ENCODE data around the gene ROR1.

ROR1 gene

DNA sequence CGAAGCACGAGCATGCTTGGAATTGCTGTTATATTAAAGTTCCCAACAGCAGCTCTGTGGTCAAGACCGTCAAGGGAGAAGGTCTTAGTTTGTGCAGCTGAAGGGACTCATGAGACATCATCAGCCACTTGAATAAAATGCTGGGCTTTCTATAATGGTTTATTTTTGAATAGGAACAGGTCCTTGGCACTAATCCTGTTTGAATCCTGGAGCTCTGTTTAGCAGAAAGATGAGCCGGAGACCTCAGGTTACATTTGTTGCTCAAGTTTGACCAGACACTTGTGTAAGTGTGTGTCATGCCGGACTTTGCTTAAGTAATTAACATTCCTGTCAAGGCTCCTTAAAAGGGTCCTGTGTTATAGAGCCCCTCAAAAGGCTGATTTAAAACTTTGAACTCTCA, 186.5 kb downstream of the ROR1 start:
- in situ Hi-C loops (cut with MboI; ENCODE audit: low sequenced_read_pairs), result no loop called here

DNA sequence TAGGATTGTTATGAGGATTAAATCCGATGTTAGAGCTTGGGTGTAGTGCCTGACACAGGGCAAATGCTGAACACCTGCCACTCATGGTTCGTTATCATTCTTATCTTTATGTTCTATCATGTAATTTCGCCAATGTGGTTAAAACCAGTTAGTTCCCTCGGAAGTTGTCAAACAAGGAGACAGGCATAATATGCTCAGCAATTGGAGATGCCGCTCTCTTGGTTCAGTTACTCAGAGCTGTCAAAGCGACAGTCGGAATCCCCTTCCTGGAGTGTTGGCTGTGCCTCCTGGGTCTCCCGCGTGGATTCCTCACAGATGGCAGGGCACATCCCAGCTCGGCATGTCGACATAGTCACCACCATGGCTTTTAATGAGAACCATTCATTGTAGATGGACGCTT, 192.2 kb downstream of the ROR1 start:
- in situ Hi-C loops (cut with MboI; ENCODE audit: low sequenced_read_pairs), result no loop called here

DNA sequence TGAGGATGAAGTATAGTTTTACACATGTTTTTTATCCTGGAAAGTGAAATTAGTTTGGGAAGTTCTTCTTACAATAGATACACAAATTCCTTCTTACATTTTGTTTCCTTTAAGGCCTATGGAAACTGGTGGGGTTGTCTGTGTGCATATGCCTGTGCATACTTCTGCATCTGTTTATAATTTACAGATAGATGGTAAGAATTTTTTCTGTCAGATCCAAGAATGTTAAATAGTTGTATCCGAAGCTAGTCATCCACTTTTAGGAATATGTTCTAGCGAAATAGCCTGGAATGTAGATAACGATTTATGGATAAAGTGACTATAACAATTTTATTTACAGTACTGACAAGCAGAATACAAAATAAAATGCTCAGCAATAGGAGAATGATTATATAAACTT, 194.1 kb downstream of the ROR1 start:
- in situ Hi-C loops (cut with MboI; ENCODE audit: low sequenced_read_pairs), result no loop called here

DNA sequence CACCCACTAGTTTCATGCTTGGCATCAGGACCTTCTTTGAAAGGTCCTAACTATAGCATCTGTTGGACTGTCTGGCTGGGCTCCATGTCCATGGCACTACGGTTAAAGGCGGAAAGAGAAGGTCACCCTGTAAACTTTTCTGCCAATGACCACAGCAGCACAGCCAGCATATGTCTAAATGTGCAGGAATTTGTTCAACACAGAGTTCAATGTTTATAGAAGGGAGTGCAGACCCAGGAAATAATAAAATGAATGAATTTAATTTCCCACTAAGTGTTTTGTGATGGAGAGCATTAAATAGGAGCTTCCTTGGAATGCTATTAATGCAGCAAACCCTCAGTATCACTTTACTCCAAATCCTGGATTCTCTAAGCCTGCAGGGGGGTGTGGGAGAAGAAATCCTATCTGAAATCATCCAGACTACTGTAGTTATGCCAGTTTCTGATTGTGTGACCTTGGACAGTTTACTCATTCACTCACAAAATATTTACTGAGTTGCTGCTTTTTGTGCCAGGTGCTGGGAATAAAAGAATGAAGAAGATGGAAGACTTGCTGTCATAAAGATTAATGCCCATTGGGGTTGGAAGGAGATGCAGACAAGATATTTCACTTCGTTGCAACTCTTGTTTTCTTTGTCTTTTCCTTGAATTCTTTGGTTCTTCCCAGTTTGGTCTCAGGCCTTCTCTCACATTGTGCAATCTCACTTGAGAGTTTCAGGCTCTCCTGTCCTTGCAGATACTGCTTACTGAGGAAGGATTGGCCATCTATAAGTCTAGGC, 195.0 kb downstream of the ROR1 start:
- in situ Hi-C loops (cut with MboI; ENCODE audit: low sequenced_read_pairs), result no loop called here

DNA sequence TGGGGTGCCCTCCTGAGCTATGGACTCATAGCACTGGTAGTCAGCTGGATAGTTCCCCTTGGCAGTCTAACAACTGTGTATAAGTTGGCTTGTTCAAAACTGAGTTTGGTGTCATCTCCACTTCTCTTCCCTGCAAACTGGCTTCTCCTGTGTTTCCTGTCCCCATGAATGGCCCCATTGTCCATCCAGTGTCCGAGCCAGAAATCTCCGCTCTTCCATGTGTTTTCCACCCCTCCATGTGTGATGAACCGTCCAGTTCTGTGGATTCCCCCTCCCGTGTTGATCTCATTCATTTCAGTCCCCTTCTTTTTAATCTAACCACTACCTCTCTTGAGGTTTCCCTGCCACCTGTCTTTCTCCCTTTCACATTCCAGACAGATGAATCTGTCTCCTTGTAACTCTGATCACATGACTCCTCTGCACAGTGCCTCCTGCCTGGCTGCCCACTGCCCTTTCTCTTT, 195.7 kb downstream of the ROR1 start:
- in situ Hi-C loops (cut with MboI; ENCODE audit: low sequenced_read_pairs), result no loop called here

DNA sequence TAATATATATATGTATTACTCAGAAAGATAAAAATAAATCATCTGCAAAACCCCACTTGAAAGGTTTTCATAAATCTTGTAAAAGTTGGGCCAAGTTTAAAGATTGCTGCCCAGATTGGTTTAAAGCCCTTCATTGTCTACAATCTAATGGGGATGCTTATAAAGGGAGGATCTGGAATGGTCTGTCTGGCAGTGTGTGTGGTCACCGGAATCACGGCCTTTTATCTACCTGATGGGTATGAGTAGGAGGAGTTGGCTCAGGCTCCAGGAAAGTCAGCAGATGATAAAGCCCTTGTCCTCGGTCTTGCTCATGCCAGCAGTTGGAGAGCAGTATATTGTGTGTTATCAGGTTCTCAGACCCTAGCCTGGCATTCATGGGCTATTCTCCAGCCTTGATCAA, 197.7 kb downstream of the ROR1 start:
- in situ Hi-C loops (cut with MboI; ENCODE audit: low sequenced_read_pairs), result no loop called here

DNA sequence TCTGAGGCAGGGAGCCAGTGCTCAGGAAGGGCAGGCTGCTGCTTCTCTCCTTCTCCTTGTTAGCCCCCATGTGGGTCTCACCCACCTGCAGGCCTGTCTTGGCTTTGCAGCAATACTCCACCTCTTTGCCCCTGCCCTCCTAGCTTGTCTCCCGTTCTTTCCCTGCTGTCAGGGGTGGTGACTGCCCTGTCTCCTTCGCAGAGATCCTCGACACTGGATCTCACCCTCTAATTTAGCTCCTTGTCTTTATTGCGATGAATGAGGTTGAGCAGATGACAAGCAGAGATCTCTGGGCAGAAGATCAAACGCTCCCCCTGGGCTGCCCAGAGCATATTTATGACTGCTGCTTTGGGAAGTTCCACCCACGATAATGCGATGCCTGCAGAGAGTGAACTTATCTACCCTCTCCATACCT, 199.2 kb downstream of the ROR1 start:
- in situ Hi-C loops (cut with MboI; ENCODE audit: low sequenced_read_pairs), result no loop called here

DNA sequence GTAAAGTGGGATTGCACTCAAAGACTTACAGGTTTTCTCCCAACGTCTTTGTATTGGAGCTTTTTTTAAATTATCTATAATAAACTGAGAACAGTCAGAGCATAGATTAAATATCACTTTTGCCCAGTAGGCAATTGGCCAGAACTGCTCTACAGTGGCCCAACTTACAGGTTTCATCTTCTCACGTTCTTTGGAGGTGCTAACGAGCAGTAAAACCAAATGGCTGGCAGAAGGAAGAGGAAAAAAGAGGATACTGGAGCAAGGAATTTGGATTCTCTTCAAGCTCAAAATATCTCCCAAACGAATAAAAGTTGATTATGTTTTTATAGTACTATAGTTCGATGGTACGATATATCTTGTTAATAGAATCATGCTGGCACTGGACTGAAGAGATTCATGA, 201.1 kb downstream of the ROR1 start:
- in situ Hi-C loops (cut with MboI; ENCODE audit: low sequenced_read_pairs), result no loop called here

DNA sequence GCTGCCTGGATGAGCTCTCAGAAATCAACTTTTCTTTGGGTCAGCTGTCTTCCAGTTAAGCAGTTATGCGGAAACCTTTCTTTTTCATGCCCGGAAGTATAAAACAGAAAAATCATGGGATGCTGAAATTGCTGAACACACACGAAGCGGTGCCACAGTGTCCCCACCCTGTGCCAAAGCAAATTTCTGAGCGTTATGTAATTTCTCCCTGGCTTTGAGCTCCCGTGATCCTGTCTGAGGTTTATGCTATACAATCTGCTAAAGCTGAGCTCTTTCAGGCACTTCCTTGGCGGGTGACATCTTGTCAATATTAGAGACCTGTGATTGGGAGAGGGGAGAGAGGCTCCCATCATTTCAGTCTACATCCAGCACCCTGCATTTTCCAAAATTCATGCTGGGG, 201.7 kb downstream of the ROR1 start:
- in situ Hi-C loops (cut with MboI; ENCODE audit: low sequenced_read_pairs), result no loop called here

DNA sequence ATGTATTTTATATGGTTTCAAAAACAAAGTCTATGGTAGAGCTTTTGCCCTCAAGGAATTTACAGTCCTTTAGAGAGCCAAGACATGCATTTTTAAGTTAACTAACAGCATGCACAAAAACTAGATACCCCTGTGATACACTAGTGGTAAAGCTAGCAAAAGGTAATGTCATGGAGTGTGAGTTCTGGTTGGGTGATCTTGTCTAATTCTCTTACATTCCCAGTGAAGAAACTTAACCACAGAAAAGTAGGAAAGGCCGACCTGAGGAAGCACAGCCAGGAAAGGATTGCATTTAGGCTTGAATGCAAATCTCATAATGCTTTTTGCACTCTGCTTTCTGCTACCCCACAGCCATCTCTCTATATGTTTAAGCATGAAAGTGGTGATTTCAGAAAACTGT, 202.2 kb downstream of the ROR1 start:
- in situ Hi-C loops (cut with MboI; ENCODE audit: low sequenced_read_pairs), result no loop called here

DNA sequence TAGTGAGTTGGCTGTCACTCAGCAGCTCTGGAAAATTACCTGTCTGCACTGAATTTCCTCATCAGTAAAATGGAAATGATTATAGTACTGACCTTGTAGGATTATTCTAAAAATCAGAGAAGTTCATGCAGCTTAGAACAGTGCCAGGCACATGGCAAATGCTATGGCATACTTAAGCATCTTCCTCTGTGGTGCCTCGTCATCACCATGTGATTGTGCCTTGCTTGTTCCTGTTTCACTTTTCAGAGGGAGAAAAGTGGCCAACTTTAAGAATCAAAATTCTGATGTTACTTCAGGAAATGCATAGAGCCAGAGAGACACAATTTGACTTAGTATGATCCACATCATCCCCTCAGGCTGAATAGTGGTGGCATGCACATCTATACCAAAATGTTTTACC, 203.6 kb downstream of the ROR1 start:
- in situ Hi-C loops (cut with MboI; ENCODE audit: low sequenced_read_pairs), result no loop called here

DNA sequence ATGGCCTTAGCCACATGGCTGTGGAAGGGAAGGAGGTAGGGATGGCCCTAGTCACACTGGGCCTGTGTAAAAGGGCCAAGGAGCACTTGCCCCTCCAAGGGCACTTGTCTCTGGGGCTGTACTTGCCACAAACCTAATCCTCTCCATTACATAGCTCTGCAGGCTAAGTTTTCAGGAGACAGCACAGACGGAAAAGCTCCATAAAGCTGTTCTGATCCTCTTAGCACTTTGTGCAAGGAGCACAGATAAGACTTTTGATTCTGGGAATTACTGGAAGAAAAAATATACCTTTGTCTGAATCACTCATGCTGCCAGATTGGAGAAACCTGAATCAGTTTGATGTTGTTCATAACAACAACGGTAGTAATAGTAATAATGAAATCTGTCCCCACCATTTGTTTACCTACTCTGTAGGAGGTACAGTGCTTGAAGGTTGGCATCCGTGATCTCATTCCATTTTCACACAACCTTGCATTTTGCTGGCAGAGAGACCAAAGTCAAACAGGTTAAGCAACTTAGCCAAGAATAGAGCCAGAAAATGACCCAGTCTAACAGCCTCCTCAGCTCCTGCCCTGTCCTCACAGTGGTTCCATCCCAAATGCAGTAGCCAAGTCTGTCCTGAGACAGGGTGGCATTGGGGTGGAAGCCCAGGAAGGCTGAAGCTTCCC, 207.1 kb downstream of the ROR1 start:
- in situ Hi-C loops (cut with MboI; ENCODE audit: low sequenced_read_pairs), result no loop called here

DNA sequence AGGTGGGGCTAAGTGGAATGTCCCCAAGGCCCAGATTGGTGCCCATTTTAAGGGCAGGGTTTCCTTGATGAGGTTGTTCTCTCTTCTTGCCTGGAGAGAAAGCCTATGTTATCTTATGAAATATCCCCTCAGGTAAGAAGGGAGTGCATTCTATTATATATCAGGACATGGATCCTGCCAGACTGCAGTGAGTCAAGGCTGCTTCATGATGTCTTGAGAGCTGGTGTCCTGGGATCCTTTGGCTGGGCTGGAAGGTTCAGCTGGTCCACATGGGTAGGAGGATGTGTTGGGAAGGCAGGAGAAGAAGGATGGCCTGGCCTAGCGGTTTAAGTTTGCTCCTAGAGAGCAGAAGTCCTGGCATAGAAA, 207.6 kb downstream of the ROR1 start:
- in situ Hi-C loops (cut with MboI; ENCODE audit: low sequenced_read_pairs), result no loop called here

DNA sequence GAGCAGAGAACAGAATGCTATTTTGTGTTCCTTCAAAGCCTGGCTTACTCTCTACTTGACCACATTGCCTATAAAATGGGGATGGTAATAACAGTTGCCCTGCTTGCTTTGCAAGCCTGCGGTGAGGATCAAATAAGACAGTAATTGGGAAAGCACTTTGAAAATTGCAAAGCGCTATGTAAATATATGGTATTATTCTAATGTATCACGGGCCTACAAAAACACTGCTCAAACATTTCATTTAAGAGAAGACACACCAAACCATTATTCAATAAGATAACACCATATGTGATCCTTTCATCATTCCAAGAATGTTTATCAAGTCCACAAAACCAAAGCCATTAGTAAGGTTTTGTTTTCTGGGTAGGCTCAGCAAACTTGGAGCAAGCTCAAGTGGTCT, 208.4 kb downstream of the ROR1 start:
- in situ Hi-C loops (cut with MboI; ENCODE audit: low sequenced_read_pairs), result no loop called here

DNA sequence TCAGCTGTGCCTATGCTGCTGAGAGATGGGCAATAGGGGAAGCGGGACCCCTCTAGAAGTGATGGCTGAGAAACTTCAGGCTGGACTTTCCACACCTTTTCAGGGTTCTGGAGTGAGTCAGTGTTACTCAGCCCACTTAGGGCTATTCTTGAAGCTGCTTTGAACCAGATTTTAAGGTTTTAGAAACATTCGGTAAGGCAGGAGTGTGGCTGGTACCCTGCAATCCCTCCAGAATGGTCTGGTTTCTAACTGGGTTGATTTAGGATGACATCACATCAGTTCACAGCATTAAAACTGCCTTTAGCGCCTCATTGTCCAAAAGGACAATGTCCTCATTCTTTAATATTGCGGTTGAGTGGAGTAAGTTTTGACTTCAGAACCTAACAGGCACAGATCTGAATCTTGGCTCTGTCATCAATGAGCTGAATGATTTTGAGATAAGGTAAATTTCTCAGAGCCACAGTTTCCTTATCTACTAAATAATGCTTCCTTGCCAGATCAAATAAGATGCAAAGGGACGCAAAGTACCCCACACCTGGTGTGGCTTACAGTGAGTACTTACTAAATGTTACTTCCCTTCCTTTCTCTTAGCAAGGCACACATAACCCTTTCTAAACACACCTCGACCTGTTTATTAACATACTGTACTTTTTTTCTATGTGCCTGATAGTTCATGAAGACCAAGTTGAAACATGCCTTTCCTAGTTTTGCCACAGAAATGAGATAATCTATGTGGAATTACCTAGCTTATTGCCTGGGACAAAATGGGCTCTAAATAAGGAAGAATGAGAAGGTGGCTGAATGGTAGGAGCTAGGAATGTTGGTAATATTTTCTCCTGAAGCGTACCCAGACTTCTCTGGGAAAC, 209.8 kb downstream of the ROR1 start:
- in situ Hi-C loops (cut with MboI; ENCODE audit: low sequenced_read_pairs), result no loop called here

DNA sequence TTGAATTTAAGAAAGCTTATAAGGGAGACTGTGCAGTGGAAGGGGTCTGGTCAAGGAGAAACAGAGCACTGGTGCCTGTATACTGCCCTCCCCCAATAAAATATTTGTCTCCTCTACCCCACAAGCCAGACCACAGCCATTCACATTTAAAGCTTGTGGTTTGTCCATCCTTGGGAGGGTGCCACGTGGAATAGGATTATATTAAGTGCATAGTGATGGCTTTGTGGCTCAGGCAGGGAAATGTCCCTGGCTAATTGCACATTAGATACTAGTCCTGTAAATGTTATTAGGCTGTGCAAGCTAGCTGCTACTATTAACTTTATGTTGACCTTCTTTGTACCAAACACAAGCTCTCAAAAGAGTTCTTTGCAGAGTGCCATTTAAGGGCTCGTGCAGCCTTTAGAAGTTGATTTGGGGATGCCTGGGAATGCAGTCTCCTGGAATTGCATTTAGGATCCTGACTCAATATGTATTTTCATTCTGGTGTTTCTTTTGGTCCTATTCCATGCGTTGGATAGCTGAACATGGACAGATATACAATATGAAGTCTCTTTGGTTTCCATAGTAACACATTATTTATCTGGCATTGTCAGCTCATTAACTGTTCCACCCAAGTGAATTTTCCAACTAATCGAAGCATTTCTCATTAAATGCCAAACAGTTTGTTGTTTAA, 210.6 kb downstream of the ROR1 start:
- in situ Hi-C loops (cut with MboI; ENCODE audit: low sequenced_read_pairs), result no loop called here

DNA sequence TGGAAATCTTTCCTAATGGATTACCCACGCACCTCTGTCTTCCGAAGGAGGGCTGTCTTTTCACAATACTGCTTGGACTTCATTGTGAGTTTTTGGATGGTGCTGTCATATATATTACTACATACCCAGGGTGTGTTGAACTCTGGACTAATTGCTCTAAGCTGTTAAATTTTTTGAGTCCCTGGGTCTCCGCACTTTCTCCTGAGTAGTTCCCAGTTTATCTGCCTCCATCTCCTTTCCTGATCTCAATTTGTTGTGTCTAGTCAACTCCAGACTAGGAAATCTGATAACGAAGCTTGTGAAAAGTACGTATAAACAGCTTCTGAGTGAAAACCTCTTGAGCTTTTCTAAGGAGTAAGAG, 211.1 kb downstream of the ROR1 start:
- in situ Hi-C loops (cut with MboI; ENCODE audit: low sequenced_read_pairs), result no loop called here

DNA sequence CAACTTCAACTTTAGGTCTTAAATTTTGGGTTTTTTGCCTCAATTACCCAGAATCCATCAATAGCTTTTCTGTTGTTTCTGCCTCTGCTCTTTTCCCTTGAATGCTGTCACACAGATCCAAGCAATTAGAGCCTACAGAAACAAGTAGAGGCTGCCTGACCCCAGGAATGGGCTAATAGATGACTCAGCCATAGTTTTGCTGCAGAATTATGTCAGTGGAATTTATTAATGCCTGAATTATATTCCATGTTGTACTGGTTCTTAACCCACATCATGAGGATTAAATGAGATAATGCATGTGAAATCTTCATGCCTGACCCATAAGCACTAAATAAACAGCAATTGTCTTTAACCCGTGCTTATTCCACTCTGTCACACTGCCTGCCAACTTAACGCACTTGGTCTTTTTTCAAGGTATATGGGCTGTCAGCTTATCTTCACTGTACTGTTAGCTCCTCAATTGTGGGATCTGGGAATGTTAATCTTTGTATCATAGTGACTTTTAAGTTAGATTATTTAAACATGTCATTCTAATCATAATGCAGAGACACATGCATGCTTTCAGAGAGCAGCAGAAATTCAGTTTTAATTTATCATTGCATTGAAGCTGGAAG, 213.3 kb downstream of the ROR1 start:
- in situ Hi-C loops (cut with MboI; ENCODE audit: low sequenced_read_pairs), result no loop called here

DNA sequence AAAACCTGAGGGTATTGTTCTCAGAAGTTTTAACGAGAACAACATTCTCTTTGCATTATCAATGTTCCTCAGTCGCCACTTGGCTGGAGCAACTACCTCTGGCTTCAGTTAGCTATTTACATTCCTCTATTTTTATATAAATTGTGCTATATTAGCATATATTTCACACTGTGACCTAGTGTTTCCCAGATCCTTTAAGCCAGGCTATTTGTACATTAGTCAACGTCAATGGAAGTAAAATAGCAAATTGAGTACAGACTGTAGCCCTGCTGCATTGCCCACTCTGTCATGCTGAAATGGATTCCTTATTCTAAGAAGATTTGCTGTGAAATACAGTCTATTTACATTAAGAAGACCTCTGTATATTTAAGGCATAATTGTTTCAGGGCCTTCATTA, 213.8 kb downstream of the ROR1 start:
- in situ Hi-C loops (cut with MboI; ENCODE audit: low sequenced_read_pairs), result no loop called here

DNA sequence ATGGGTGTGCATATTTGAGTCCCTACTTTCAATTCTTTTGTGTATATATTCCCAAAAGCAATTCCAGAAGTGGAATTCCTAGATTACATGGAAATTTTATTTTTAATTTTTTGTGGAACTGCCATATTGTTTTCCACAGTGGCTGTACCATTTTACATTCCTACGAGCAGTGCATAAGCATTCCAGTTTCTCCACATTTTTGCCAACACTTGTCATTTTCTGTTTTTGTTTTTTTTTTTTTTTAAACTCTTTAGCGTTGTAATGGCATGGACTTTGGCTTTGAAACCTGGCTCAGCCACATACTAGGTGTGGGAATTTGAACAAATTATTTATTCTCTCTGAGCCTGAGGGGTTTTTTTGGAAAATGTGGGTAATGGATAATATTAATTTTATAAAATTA, 215.1 kb downstream of the ROR1 start:
- in situ Hi-C loops (cut with MboI; ENCODE audit: low sequenced_read_pairs), result no loop called here

DNA sequence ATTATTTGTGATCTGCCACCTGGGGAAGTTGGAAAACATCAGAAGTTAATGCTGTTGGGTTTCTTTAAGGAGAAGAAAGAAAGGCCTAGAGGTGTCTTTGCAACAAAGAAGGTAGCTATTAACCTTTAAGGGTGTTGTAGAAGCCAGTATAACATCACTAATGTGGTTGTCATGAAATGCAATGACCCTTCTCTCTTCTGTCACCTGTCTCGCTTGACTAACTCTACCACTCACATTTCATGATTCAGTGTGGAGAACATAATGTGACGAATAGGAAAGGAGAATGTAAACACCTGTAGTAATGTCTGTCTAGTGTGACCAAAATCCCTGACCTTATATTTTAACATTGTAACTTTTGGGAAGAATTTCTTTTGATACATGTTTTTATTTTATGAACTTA, 217.9 kb downstream of the ROR1 start:
- in situ Hi-C loops (cut with MboI; ENCODE audit: low sequenced_read_pairs), result no loop called here
